ENCODE results near the gene CA10. TPM values are rescaled to one million over a fixed set of nuclear protein-coding genes. Genes with fewer than 3 reads are reported as not detected.

CA10 gene
- total and polyA plus RNA-seq, 2 donors (not counting 1 experiment from before 2014, with no cell fraction given), result not detected

DNA sequence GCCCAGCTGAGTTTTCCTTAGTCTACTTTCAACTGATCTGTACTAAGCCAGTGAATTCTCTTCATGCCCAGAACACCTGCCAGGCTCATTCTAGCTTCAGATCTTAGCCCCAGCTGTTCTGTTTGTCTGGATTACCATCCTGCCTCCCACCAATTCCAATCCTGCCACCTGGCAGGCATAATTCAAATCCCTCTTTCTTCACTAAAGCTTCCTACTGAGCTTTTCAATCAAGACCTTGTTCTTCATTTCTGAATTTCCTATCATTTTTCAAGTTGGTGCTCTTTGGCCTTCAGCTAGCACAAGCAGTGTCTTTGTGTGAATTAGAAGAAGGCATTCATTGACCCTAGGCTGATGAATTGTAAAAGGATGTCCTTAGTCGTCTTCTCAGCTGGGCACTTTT, 540.5 kb downstream of the CA10 start:
- POLR2A ChIA-PET, result no interaction called here
- no peaks in the 10 kb centered on the region for H3K27me3 ChIP-seq (replicated peaks in 1 of 4; ENCODE audit: control extremely low read depth in 1 of 4, control insufficient read depth in 3 of 4, insufficient read depth in 4 of 4, low read length in 3 of 4)
- Mint-ChIP-seq H3K27me3 (peaks cover 26% of the 10 kb centered on the region), H3K4me1 (no peaks in the 10 kb centered on the region), H3K4me3 (no peak overlapping the region), H3K27ac (no peak overlapping the region), H3K9me3 (ENCODE audit: insufficient read depth) (no peaks in the 10 kb centered on the region)
- TF ChIP-seq, protein P1, sequence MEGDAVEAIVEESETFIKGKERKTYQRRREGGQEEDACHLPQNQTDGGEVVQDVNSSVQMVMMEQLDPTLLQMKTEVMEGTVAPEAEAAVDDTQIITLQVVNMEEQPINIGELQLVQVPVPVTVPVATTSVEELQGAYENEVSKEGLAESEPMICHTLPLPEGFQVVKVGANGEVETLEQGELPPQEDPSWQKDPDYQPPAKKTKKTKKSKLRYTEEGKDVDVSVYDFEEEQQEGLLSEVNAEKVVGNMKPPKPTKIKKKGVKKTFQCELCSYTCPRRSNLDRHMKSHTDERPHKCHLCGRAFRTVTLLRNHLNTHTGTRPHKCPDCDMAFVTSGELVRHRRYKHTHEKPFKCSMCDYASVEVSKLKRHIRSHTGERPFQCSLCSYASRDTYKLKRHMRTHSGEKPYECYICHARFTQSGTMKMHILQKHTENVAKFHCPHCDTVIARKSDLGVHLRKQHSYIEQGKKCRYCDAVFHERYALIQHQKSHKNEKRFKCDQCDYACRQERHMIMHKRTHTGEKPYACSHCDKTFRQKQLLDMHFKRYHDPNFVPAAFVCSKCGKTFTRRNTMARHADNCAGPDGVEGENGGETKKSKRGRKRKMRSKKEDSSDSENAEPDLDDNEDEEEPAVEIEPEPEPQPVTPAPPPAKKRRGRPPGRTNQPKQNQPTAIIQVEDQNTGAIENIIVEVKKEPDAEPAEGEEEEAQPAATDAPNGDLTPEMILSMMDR (IDR thresholded peaks at IDR 0.05), result no peak
- TF ChIP-seq EZH2 (IDR thresholded peaks at IDR 0.05; ENCODE audit: borderline replicate concordance, insufficient read depth, low read depth, low read length, poor library complexity, severe bottlenecking), result no peak
- H3K36me3 ChIP-seq (replicated peaks in 1 of 2; ENCODE audit: control extremely low read depth in 1 of 2, control insufficient read depth in 1 of 2, extremely low read depth in 1 of 2, insufficient read depth in 2 of 2, low read length in 1 of 2), result no peaks in the 10 kb centered on the region
- no peaks in the 10 kb centered on the region for H4K20me1 ChIP-seq (ENCODE audit: control insufficient read depth, insufficient read depth, low read length, poor library complexity, severe bottlenecking)
- H3K79me2 ChIP-seq (ENCODE audit: control insufficient read depth, insufficient read depth, low read length), result no peaks in the 10 kb centered on the region
- no peak overlapping the region for H3K4me3 ChIP-seq (ENCODE audit: control extremely low read depth in 1 of 5, extremely low read depth in 1 of 5, insufficient read depth in 1 of 5, low read depth in 2 of 5, low read length in 4 of 5)
- H3K9me3 ChIP-seq (ENCODE audit: control extremely low read depth in 1 of 3, control insufficient read depth in 2 of 3, insufficient read depth in 1 of 3, low read length in 2 of 3), result no peaks in the 10 kb centered on the region
- 92% methylated on average over 1 of the region's 1 CpG for WGBS (ENCODE audit: insufficient coverage)
- no peak for ATAC-seq (ENCODE audit: low read depth)
- DNase-seq, result no peak
- intact Hi-C loops (cut with micrococcal nuclease), result no loop called here
- no peaks in the 10 kb centered on the region for H3K4me1 ChIP-seq (ENCODE audit: control insufficient read depth in 2 of 2, insufficient read depth in 2 of 2, low read length in 2 of 2)
- H3K4me2 ChIP-seq (replicated peaks; ENCODE audit: low read depth, low read length, poor library complexity, severe bottlenecking), result no peak overlapping the region
- CTCF ChIA-PET, result no interaction called here
- no peak overlapping the region for H3K27ac ChIP-seq (ENCODE audit: low read length in 2 of 2)
- no peak overlapping the region for H3K9ac ChIP-seq (ENCODE audit: low read length)
- no peak overlapping the region for H2AFZ ChIP-seq (ENCODE audit: insufficient read depth, low read depth, low read length, poor library complexity, severe bottlenecking)

DNA sequence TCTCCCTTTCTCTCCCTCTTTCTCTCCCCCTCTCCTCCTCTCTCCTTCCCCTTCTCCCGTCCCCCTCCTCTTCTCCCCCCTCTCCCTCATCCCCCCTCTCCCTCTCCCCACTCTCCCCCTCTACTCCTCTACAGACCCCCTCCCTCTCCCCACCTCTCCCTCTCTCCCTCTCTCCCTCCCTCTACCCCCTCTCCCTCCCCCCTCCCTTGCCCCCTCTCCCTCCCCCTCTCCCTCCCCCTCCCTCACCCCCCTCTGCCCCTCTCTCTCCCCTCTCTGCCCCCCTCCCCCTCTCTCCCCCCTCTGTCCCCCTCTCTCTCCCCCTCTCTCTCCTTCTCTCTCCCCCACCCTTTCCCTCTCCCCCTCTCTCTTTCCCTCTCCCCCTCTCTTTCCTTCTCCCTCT, 545.3 kb downstream of the CA10 start:
- H3K9me3 Mint-ChIP-seq (ENCODE audit: insufficient read depth), result no peaks in the 10 kb centered on the region
- no CpG with 5 or more reads among the region's 1 CpG for WGBS (ENCODE audit: insufficient coverage)
- H3K4me1 Mint-ChIP-seq, result no peaks in the 10 kb centered on the region
- H3K27ac Mint-ChIP-seq, result no peak overlapping the region
- Histone ChIP-seq H3K36me3 (replicated peaks in 1 of 2; ENCODE audit: control extremely low read depth in 1 of 2, control insufficient read depth in 1 of 2, extremely low read depth in 1 of 2, insufficient read depth in 2 of 2, low read length in 1 of 2) (no peaks in the 10 kb centered on the region), H3K4me3 (ENCODE audit: control extremely low read depth in 1 of 5, extremely low read depth in 1 of 5, insufficient read depth in 1 of 5, low read depth in 2 of 5, low read length in 4 of 5) (no peak overlapping the region), H3K27ac (ENCODE audit: low read length in 2 of 2) (no peak overlapping the region), H3K79me2 (ENCODE audit: control insufficient read depth, insufficient read depth, low read length) (no peaks in the 10 kb centered on the region), H3K9me3 (ENCODE audit: control extremely low read depth in 1 of 3, control insufficient read depth in 2 of 3, insufficient read depth in 1 of 3, low read length in 2 of 3) (peaks cover 0 to 3% (median 0%) of the 10 kb centered on the region in 3 donors), H3K27me3 (replicated peaks in 1 of 4; ENCODE audit: control extremely low read depth in 1 of 4, control insufficient read depth in 3 of 4, insufficient read depth in 4 of 4, low read length in 3 of 4) (no peaks in the 10 kb centered on the region), H4K20me1 (ENCODE audit: control insufficient read depth, insufficient read depth, low read length, poor library complexity, severe bottlenecking) (no peaks in the 10 kb centered on the region), H2AFZ (ENCODE audit: insufficient read depth, low read depth, low read length, poor library complexity, severe bottlenecking) (no peak overlapping the region), H3K4me1 (ENCODE audit: control insufficient read depth in 2 of 2, insufficient read depth in 2 of 2, low read length in 2 of 2) (no peaks in the 10 kb centered on the region), H3K9ac (ENCODE audit: low read length) (no peak overlapping the region), H3K4me2 (replicated peaks; ENCODE audit: low read depth, low read length, poor library complexity, severe bottlenecking) (no peak overlapping the region)
- no peak overlapping the region for H3K4me3 Mint-ChIP-seq
- ChIA-PET POLR2A (no interaction called here), CTCF (no interaction called here)
- ATAC-seq (ENCODE audit: low read depth) (no peak), DNase-seq (no peak)
- intact Hi-C loops (cut with micrococcal nuclease), result no loop called here
- TF ChIP-seq, protein P1 (IDR thresholded peaks at IDR 0.05), result no peak
- peaks cover 20% of the 10 kb centered on the region for H3K27me3 Mint-ChIP-seq
